Fibroblast of skin of abdomen (primary cell): ENCODE data around the gene CACNA1B. TPM values are rescaled to one million over a fixed set of nuclear protein-coding genes. Genes with fewer than 3 reads are reported as not detected.
A peak's percentile ranks its signal among the peaks of the same experiment; 100 is the strongest.
"Not testable (repeated sequence)": the region's sequence is repeated elsewhere in the genome, so short reads cannot be mapped to it uniquely, and the experiment has no call there.

Experiments
- DNase-seq: peaks from one replicate; pipeline ENCODE4 v3.0.0-alpha.2; 2013
- polyA plus RNA-seq, 2 experiments: library from polyadenylated mRNA; unstranded; fragments of 120-200 nt; gene quantifications; one replicate each; pipeline ENCODE4 v1.2.1, GENCODE V29; 2013; ENCODE audit not compliant: insufficient read length in 2 of 2

CACNA1B gene
- 0.06 TPM for polyA plus RNA-seq (2013, experiment 1 of 2; ENCODE audit: insufficient read length)
- polyA plus RNA-seq (2013, experiment 2 of 2; ENCODE audit: insufficient read length) = 0.15 TPM

GRCh38 chr9:137877506-137878122, at the start of gene CACNA1B:
Gene CACNA1B (plus strand): TSS chr9:137877782. CDS start chr9:137877934, 152 bp downstream.
- not testable (repeated sequence) for DNase-seq

- no peak for DNase-seq
These were observed 49.6 kb upstream of the CACNA1B start for GRCh38 chr9:137827908-137828526.

- peak; percentile 27 for DNase-seq
These were observed 48.9 kb upstream of the CACNA1B start for GRCh38 chr9:137828527-137829259.

- no peak for DNase-seq
These were observed 48.2 kb upstream of the CACNA1B start for GRCh38 chr9:137829260-137829996.

GRCh38 chr9:137832191-137832700, 45.3 kb upstream of the CACNA1B start:
- no peak for DNase-seq

- DNase-seq = no peak
These were observed 44.6 kb upstream of the CACNA1B start for GRCh38 chr9:137832830-137833590.

GRCh38 chr9:137833721-137834613, 43.6 kb upstream of the CACNA1B start:
- DNase-seq = no peak

- no peak for DNase-seq
These were observed 42.6 kb upstream of the CACNA1B start for GRCh38 chr9:137834846-137835546.

GRCh38 chr9:137836151-137836830, 41.3 kb upstream of the CACNA1B start:
- DNase-seq = no peak

GRCh38 chr9:137836831-137837241, 40.7 kb upstream of the CACNA1B start:
- no peak for DNase-seq

GRCh38 chr9:137837345-137838278, 40.0 kb upstream of the CACNA1B start:
- DNase-seq = no peak

- no peak for DNase-seq
These were observed 39.0 kb upstream of the CACNA1B start for GRCh38 chr9:137838576-137838975.

GRCh38 chr9:137843355-137843754, 34.2 kb upstream of the CACNA1B start:
- DNase-seq = no peak

GRCh38 chr9:137851516-137852267, 25.9 kb upstream of the CACNA1B start:
- DNase-seq = no peak

- no peak for DNase-seq
These were observed 24.1 kb upstream of the CACNA1B start for GRCh38 chr9:137853392-137853995.

GRCh38 chr9:137860361-137860760, 17.2 kb upstream of the CACNA1B start:
- no peak for DNase-seq

GRCh38 chr9:137865581-137866145, 11.9 kb upstream of the CACNA1B start:
- no peak for DNase-seq
